Tibial nerve (tissue), 3 donors: Measurements from ENCODE around the gene MGLL.

Experiments
- CTCF ChIP-seq, 5 experiments: fragments of 200-600 bp in 3 of 5; fragments of 450-650 bp in 2 of 5; sonication (generic) in 3 of 5; IDR thresholded peaks; one replicate each; pipeline ENCODE4 v1.5.1; 2016 to 2019; ENCODE audit warnings: antibody characterized with exemption in 5 of 5, mild to moderate bottlenecking in 3 of 5, moderate library complexity in 2 of 5
- POLR2A ChIP-seq, 2 donors: fragments of 450-650 bp; IDR thresholded peaks; one replicate each; pipeline ENCODE4 v1.6.1; 2017; ENCODE audit warnings: antibody characterized with exemption in 2 of 2, mild to moderate bottlenecking in 2 of 2, moderate library complexity in 2 of 2

- no peak for TF ChIP-seq CTCF (IDR thresholded peaks at IDR 0.05)
- TF ChIP-seq POLR2A (IDR thresholded peaks at IDR 0.05): no peak
Observed at GRCh38 chr3:127691489-127691888, 130.8 kb downstream of the MGLL start.
